HFFc6 (cell line): ENCODE data around the gene SEPTIN3. TPM values are rescaled to one million over a fixed set of nuclear protein-coding genes. Genes with fewer than 3 reads are reported as not detected.

ENCODE experiments used
- DNase-seq: peaks from one replicate; pipeline ENCODE4 v3.0.0-alpha.2; 2018
- H3K27ac Mint-ChIP-seq: 2 replicates; pipeline ENCODE4 v1.8.0; 2020; ENCODE audit warnings: mild to moderate bottlenecking, mixed read lengths
- H3K27me3 Mint-ChIP-seq: 2 replicates; pipeline ENCODE4 v1.8.0; 2021; ENCODE audit warnings: mild to moderate bottlenecking, moderate library complexity, mixed read lengths; ENCODE audit not compliant: insufficient read depth
- H3K36me3 Mint-ChIP-seq: 2 replicates; pipeline ENCODE4 v1.8.0; 2021; ENCODE audit warnings: low read depth, mixed read lengths
- H3K4me1 Mint-ChIP-seq: 2 replicates; pipeline ENCODE4 v1.8.0; 2020; ENCODE audit warnings: low read depth, mixed read lengths
- H3K4me3 Mint-ChIP-seq: 2 replicates; pipeline ENCODE4 v1.8.0; 2020; ENCODE audit warnings: mild to moderate bottlenecking, moderate library complexity, mixed read lengths
- H3K9me3 Mint-ChIP-seq: 2 replicates; pipeline ENCODE4 v1.8.0; 2020; ENCODE audit warnings: mild to moderate bottlenecking, mixed read lengths
- CTCF ChIP-seq: fragments of 200-600 bp; sonication (generic); IDR thresholded peaks from 2 replicates; pipeline ENCODE4 v1.5.0; 2021; ENCODE audit warnings: antibody characterized with exemption, mild to moderate bottlenecking
- total RNA-seq, 6 experiments: library from RNA; stranded (reverse); fragmentation: NEBNext Ultra II Directional; extraction: Animal tissue kit (Norgen Biotek cat#: 25700); gene quantifications; 2 replicates in 1 of 6; 3 replicates in 5 of 6; pipeline ENCODE4 v1.2.3, GENCODE V29; 2021

SEPTIN3 gene
- total RNA-seq, 6 experiments from 2014 or later, result 0.05 to 0.17 TPM; not detected in 4

- H3K4me3 Mint-ChIP-seq, result no peak overlapping the region
These were observed 7.8 kb downstream of the SEPTIN3 start for GRCh38 chr22:41976961-41977566.

GRCh38 chr22:41978732-41979131, 9.5 kb downstream of the SEPTIN3 start:
- DNase-seq, result no peak
- Mint-ChIP-seq H3K9me3 (no peaks in the 10 kb centered on the region), H3K4me1 (peaks cover 12% of the 10 kb centered on the region), H3K27ac (no peak overlapping the region), H3K36me3 (no peaks in the 10 kb centered on the region), H3K27me3 (peaks cover 46% of the 10 kb centered on the region), H3K4me3 (no peak overlapping the region)
- TF ChIP-seq CTCF, result no peak

More at GRCh38 chr22:41976961-41977566, 7.8 kb downstream of the SEPTIN3 start:
- no peaks in the 10 kb centered on the region for H3K36me3 Mint-ChIP-seq
- DNase-seq, result no peak
- H3K4me1 Mint-ChIP-seq, result peaks cover 6% of the 10 kb centered on the region; the same call in 1 of the 2 replicates
- H3K9me3 Mint-ChIP-seq, result no peaks in the 10 kb centered on the region
- no peak for TF ChIP-seq CTCF
- H3K27ac Mint-ChIP-seq, result no peak overlapping the region
- H3K27me3 Mint-ChIP-seq, result peaks cover 41% of the 10 kb centered on the region

GRCh38 chr22:41979423-41980250, 10.4 kb downstream of the SEPTIN3 start:
- TF ChIP-seq CTCF, result no peak
- no peaks in the 10 kb centered on the region for H3K9me3 Mint-ChIP-seq
- H3K4me1 Mint-ChIP-seq, result peaks cover 12% of the 10 kb centered on the region
- H3K27ac Mint-ChIP-seq, result no peak overlapping the region
- H3K36me3 Mint-ChIP-seq, result no peaks in the 10 kb centered on the region
- H3K4me3 Mint-ChIP-seq, result no peak overlapping the region
- peaks cover 50% of the 10 kb centered on the region for H3K27me3 Mint-ChIP-seq
- no peak for DNase-seq

- Mint-ChIP-seq H3K27ac (no peak overlapping the region), H3K4me1 (peaks cover 6% of the 10 kb centered on the region), H3K36me3 (no peaks in the 10 kb centered on the region), H3K9me3 (peaks cover 4% of the 10 kb centered on the region; the same call in 1 of the 2 replicates), H3K4me3 (no peak overlapping the region), H3K27me3 (peaks cover 51% of the 10 kb centered on the region)
- no peak for TF ChIP-seq CTCF
- no peak for DNase-seq
These were observed 13.6 kb downstream of the SEPTIN3 start for GRCh38 chr22:41982865-41983264.

GRCh38 chr22:41983513-41984405, 14.5 kb downstream of the SEPTIN3 start:
- peaks cover 47% of the 10 kb centered on the region for H3K27me3 Mint-ChIP-seq
- H3K27ac Mint-ChIP-seq, result no peak overlapping the region
- peak; percentile 33 for DNase-seq

More at GRCh38 chr22:41983513-41984405, 14.5 kb downstream of the SEPTIN3 start:
- Mint-ChIP-seq H3K4me1 (peaks cover 6% of the 10 kb centered on the region), H3K36me3 (no peaks in the 10 kb centered on the region), H3K9me3 (peaks cover 4% of the 10 kb centered on the region; the same call in 1 of the 2 replicates), H3K4me3 (no peak overlapping the region)
- TF ChIP-seq CTCF, result no peak
